Astrocyte of the hippocampus (primary cell): ENCODE results near the gene TBC1D3C.
"Not testable (repeated sequence)": the region's sequence is repeated elsewhere in the genome, so short reads cannot be mapped to it uniquely, and the experiment has no call there.

Experiments
- DNase-seq: peaks from one replicate; pipeline ENCODE4 v3.0.0; 2011; ENCODE audit warnings: low read depth, low spot score

Gene TBC1D3C

DNA sequence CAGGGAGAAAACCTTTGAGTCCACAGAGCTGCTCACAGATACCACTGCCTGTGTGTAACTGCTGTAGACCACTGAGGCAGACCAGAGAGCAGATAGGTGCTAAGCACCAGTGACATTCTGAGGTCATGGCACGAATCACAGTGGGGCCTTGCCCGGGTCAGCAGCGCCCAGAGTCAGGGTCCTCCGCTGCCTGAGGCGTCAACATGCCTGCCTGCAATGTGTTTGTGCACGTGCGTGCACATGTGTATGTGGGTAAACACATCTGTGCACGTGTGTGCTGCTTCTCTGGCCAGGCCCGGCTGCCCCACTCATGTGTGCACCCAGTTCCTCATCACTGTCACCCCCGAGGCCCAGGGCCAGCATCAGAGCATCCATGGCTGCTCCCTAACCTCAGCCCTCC lies at the start of gene TBC1D3C:
TSS of gene TBC1D3C (minus strand) at position 101 of the 400 bp plus-strand sequence. CDS start 1,568 bp downstream, outside the sequence.
- not testable (repeated sequence) for DNase-seq

GRCh38 chr17:38099262-38099661 lies 30.8 kb upstream of the TBC1D3C start:
- DNase-seq, result not testable (repeated sequence)

DNA sequence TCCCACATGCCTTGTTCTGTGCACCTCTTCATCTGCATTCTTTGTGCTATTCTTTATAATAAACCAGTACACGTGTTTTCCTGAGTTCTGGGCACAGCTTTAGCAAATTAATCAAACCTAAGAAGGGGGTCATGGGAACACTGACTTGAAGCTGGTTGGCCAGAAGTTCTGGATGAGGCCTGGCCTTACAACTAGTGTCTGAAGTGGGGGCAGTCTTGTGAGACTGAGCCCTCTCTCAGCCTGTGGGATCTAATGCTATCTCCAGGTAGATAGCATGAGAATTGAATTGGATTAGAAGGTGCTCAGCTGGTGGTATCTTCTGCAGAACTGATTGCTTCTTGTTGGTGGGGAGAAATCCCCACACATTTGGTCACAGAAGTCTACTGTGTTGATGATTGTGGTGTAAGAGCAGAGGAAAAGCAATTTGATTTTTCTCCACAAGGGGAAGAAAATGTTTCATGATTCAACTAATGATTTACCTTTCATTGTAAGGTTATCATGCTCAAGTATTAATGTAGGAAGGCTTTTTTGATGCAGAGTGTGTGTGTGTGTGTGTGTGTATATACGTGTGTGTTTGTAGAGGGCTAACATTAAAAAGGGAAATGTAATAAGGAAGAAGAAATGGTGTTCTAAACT lies 25.7 kb upstream of the TBC1D3C start:
- not testable (repeated sequence) for DNase-seq

- DNase-seq, result not testable (repeated sequence)
Measured at GRCh38 chr17:38088120-38088519, 19.7 kb upstream of the TBC1D3C start.

- not testable (repeated sequence) for DNase-seq
Measured at GRCh38 chr17:38087344-38087743, 18.9 kb upstream of the TBC1D3C start.
